Head of caudate nucleus (tissue), 42 donors: ENCODE measurements around the gene REXO1.

Experiments used
- DNase-seq, 42 donors: peaks; one replicate each; pipeline versions ENCODE4 v3.0.0 to v3.0.0-alpha.2; 2020 to 2021; ENCODE audit warnings: mixed read lengths in 7 of 42
- intact Hi-C: fragments of 100-400 bp; cut with DNase I; formaldehyde crosslinking; loops from one replicate; pipeline ENCODE4 v1.15.0; 2022

REXO1 gene

GRCh38 chr19:1854039-1854541 lies 5.8 kb upstream of the REXO1 start:
- no peak for DNase-seq
- intact Hi-C loops = no loop called here

- intact Hi-C loops = no loop called here
- peak in 37 of 42 donors; percentile 43 to 83 (median 70) for DNase-seq
Observed at GRCh38 chr19:1853295-1854038, 5.2 kb upstream of the REXO1 start.

GRCh38 chr19:1852581-1853128 lies 4.4 kb upstream of the REXO1 start:
- DNase-seq = no peak
- intact Hi-C loops = no loop called here

- peak in 40 of 42 donors; percentile 52 to 90 (median 73) for DNase-seq
- intact Hi-C loops = no loop called here
Observed at GRCh38 chr19:1851654-1852580, 3.6 kb upstream of the REXO1 start.

GRCh38 chr19:1850809-1851653 lies 2.7 kb upstream of the REXO1 start:
- DNase-seq = no peak
- intact Hi-C loops = no loop called here

GRCh38 chr19:1849886-1850398 lies 1.7 kb upstream of the REXO1 start:
- no peak for DNase-seq
- intact Hi-C loops = no loop called here

- no peak for DNase-seq
- intact Hi-C loops = no loop called here
Observed at GRCh38 chr19:1849132-1849474, 820 bp upstream of the REXO1 start.

- peak in 3 of 42 donors; percentile 14 to 22 (median 18) for DNase-seq
- intact Hi-C loops = no loop called here
Observed at GRCh38 chr19:1847684-1848398, 442 bp downstream of the REXO1 start.

GRCh38 chr19:1847348-1847683 lies 967 bp downstream of the REXO1 start:
- DNase-seq = no peak
- intact Hi-C loops = no loop called here

GRCh38 chr19:1846517-1847204 lies 1.6 kb downstream of the REXO1 start:
- DNase-seq = peak in 30 of 42 donors; percentile 42 to 87 (median 72)
- intact Hi-C loops = no loop called here

GRCh38 chr19:1845642-1846041 lies 2.6 kb downstream of the REXO1 start:
- no peak for DNase-seq
- intact Hi-C loops = no loop called here

GRCh38 chr19:1845125-1845515 lies 3.2 kb downstream of the REXO1 start:
- no peak for DNase-seq
- intact Hi-C loops = no loop called here

GRCh38 chr19:1844513-1845124 lies 3.7 kb downstream of the REXO1 start:
- no peak for DNase-seq
- intact Hi-C loops = no loop called here

- no peak for DNase-seq
- intact Hi-C loops = no loop called here
Observed at GRCh38 chr19:1843646-1844394, 4.5 kb downstream of the REXO1 start.

GRCh38 chr19:1843116-1843515 lies 5.2 kb downstream of the REXO1 start:
- intact Hi-C loops = no loop called here
- DNase-seq = no peak

- DNase-seq = peak in 40 of 42 donors; percentile 33 to 89 (median 69)
- intact Hi-C loops = no loop called here
Observed at GRCh38 chr19:1841209-1841924, 6.9 kb downstream of the REXO1 start.
